Globus pallidus (tissue), 1 donor: Measurements from ENCODE around the gene E4F1.

Experiments used
- DNase-seq: peaks from one replicate; pipeline ENCODE4 v3.0.0-alpha.2; 2015; ENCODE audit warnings: low spot score

Gene E4F1

DNA sequence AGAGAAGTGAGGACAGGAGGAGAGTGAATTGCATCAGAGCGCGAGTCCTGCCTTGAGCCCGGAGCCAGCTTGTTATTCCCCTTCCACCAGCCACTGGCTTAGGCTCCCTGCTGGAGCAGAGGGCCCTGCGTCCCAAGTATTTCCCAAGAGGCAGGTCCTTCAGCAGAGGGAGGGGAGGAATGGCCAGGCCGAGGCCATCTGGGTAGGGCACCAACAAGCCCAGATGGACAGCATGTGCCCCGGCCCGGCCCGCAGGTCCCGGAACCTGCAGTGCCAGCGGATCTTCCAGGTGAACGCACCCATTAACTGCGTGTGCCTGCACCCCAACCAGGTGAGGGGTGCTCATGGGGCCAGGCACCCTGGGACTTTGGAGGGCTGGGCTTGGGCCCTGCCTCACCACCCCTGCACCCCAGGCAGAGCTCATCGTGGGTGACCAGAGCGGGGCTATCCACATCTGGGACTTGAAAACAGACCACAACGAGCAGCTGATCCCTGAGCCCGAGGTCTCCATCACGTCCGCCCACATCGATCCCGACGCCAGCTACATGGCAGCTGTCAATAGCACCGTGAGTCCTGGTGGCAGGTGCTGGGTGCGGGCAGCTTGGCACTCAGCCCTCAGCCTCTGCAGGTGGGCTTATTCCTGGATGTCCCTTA lies 16.5 kb upstream of the E4F1 start:
- DNase-seq = no peak

DNA sequence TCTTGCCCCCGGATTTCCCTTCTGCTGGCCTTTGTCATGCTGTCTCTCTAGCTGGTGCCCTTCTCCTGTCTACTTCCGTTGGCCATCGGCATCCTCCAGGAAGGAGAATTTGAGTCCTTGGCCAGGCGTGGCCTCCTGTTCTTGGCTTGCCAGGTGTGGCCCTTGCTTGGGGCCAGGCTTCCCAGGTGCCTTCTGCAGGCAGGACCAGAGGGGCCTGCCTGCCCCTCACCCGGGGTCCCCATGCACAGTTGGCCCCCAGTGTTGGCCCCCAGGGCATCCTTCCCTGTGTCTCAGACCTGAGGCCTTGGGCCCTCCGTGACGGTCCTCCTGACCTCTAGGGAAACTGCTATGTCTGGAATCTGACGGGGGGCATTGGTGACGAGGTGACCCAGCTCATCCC lies 15.5 kb upstream of the E4F1 start:
- no peak for DNase-seq

DNA sequence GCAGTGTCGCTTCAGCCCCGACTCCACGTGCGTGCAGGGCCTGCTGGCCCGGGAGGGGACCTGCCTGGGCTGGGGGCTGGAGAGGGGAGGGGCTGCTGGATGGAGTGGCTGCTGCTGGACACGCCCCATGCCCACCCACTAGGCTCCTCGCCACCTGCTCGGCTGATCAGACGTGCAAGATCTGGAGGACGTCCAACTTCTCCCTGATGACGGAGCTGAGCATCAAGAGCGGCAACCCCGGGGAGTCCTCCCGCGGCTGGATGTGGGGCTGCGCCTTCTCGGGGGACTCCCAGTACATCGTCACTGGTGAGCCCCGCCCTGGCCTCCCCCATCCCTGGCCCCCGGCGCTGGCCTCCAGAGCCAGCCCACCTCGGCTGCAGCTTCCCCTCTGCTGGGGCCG lies 15.1 kb upstream of the E4F1 start:
- DNase-seq = no peak

DNA sequence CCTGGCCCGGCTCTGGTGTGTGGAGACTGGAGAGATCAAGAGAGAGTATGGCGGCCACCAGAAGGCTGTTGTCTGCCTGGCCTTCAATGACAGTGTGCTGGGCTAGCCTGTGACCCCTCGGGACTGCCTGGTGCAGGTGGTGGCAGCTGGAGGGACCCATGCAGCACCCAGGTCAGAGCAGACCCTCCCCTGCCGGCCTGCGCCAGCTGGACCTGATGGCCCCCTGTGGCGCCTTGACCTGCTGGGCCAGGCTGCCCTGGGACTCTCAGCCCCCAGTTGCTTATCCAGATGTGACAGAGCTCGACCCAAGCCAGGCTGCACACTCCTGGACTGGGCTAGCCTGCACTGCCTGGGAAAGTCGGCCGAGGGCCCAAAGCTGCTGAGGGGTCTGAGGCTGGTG lies 14.6 kb upstream of the E4F1 start:
- no peak for DNase-seq

DNA sequence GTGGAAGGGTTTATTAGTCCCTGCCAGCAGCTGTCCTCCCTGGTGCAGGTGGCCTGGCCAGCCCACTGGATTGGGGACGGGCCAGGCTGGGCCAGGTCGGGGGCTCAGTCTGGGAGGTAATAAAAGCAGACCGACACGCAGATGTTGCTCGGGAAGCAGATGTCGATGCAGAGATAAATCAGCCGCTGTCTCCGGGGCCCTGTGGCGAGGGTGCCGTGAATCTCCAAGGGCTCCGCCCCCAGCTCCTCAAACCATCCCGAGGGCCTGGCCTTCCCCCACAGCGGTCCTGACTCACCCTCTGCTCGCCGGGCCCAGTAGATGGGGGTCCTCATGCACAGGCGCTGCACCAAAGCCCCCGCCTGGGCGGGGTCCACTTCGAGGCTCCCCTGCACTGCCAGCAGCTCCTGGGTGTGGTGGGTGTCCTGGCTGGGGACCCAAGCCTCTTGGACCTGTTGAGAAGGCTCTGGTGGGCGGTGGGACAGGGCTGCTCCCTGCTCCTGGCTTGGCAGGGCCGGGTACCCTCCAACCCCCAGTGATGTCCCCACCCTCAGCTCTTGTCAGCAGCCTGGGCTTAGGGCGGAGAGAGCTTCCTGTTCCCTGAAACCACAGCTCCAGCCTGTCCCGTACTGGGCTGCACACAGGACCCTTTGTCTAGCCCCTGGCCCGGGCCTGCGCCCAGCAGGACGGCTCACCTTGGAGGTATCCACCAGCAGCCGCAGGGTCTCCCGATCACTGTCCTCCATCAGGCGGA lies 14.0 kb upstream of the E4F1 start:
- no peak for DNase-seq

DNA sequence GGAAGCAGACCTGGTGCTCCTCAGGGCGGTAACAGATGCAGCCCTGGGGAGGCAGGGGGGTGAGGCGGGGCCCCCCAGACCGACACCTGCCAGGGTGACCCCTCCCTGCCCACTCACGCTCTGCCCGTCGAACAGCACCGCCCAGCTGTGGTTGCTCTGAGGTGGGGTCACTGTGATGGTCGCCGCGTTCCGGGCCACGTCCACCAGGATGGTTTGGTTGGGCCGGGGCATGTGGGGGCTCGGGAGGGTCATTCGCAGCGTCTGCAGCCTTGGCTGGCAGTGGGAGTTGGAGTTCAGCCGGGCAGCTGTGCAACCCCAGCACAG lies 13.4 kb upstream of the E4F1 start:
- no peak for DNase-seq

DNA sequence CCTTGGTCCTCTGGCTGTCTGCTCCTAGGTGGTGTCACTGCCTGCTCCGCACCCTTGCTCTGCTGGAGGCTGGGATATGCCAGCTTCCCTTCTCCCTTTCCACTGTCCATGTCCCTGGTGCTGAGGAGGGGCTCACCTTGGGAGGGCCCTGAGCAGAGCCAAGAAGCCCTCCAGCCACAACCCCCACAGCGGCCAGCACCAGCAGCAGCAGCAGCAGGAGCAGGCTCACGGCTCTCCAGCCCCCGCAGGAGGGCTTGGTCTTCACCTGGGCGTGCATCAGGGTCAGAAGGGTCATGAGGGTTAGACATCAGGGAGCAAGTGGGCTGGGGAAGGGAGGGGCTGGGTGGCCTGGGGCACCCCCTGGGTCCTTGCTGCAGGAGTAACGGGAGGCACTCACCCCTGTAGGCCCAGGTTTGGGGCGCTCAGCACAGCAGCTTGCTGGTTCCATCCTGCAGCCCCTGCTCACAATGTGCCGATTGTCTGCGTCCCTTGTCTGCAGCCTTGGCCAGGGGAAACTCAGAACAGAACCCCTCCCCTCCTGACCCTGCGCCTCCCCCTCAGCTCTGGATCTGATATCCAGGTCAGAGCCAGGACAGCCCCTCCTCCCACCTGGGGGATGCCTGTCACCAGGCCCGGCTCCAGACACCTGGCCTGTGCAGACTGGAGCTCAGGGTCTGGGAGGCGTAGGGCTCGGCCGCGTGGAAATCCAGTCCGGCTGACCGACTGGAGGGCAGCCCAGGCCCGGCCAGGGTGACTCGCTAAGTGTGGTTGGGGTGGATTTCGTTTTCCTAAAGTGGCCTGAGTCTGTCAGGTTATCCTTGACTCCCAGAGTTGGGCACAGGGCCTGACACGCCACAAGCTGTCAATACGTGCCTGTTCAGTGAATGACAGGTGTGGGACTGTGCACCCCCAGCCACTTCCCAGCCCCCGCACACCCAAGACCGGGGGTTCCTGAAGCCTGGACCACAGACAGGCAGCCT lies 12.7 kb upstream of the E4F1 start, which contains the start of gene BRICD5:
Gene BRICD5, minus strand, starts transcription at position 478 of the 980 bp plus-strand sequence. Its CDS starts 30 bp downstream, at position 448.
- DNase-seq = no peak

DNA sequence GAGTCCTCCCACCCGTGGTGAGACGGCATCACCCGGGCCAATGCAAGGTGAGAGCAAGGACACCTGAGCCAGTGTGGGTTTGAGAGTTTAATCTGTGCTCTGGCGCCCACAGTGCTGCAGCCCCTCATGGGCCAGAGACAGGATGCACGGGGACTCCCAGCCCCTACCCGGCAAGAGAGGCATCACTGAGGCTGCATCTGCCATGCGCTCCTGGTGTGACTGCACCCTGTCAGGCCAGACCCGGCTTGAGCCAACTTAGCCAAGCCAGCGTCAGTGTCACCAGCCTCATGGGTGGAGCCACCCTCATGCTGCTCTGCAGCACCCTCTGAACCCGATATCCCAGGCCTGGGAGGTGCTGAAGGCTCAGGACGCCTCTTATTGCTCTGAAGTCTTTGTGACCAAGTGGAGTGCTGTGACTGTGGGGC lies 11.5 kb upstream of the E4F1 start:
- DNase-seq = no peak

DNA sequence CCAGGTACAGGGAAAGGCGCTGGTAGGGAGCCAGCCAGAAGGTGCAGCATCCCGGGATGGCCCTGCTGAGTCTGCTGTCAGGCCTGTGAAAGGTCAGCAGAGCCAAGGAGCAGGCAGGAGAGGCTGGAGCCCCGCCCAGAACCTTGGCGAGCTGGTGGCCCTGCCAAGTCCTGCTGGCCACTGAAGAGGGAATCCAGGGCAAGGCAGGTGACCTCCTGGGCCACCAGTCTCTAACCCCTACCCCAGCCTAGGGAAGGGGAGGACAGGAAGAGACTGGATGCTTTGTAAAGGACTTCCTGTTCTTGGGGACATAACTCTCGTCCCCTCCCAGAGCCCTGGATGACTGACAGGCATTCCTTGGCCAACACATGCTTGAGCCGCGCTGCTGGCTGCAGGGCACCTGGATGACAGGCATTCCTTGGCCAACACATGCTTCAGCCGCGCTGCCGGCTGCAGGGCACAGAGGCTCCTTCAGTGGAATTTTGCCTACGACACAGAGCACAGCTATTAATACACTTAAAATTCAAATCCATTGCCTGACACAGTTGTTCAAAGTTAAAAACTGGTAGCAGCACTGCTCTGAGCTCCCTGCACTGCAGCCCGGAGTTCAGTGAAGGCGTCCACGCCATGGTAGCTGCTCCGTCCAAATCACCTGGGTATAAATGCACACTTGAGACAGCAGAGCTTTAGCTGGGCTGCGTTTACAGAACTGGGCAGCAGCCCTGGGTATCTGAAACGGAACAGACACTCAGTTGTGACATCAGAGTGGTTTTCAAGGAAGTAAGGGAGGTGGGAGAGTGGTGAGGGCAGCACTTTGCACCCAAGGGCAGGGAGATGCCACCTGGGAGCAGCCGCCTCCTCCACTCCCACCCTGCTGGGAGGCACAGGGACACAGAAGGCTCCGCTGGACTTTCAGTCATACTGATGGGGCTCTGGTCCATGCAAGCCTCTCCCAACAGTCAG lies 10.7 kb upstream of the E4F1 start:
- no peak for DNase-seq

DNA sequence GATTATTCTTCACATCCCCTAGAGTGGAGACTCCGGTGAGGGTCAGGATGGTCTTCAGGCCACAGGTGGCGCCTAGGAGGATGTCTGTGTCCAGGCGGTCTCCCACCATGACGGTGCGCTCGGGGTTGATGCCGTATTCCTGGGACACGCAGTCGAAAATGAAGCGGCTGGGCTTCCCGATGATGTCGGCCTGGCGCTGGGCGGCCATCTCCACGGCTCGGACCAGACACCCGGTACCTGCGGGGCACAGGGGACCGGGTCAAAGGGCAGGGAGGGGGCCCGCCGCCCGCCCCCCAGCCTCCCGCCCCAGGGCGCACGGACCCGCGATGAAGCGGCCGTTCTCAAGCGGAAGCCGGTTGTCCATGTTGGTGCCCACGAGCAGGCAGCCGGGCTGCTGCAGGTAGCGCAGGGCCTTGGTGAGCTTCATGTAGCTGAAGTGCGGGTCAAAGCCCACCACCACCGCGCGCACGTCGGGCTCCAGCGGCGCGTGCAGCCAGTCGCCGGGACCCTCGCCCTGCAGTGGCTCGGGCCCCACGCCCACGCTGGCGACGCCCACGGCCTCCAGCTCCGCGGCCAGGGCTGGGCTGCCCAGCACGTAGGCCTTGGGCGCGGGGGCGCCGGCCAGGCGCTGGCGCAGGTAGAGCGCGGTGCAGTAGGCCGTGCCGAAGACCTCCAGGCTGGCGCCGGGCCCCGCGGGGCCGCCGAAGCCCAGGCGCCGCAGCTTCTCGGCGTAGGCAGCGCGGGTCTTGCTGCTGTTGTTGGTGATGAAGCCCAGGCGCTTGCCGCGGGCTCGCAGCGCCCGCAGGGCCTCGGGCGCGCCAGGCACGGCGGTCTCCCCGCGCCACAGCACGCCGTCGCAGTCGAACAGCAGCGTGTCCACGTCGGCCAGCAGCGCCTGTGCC lies 9.3 kb upstream of the E4F1 start:
- DNase-seq = no peak

DNA sequence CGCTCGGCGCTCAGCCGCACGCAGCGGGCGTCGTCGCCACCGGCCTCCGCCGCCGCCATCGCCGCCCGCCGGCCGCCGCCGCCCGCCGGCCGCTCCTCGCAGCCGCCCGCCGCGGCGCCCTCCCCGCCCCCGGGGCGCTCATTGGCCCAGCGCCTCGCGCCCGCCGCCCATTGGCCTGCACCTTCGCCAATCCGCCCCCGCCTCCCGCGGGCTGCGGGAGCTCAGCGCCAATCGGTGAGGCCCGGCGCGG lies 8.7 kb upstream of the E4F1 start, which contains the start of gene PGP:
Gene PGP, minus strand, starts transcription at position 122 of the 250 bp plus-strand sequence. Its CDS starts 63 bp downstream, at position 59.
- no peak for DNase-seq

DNA sequence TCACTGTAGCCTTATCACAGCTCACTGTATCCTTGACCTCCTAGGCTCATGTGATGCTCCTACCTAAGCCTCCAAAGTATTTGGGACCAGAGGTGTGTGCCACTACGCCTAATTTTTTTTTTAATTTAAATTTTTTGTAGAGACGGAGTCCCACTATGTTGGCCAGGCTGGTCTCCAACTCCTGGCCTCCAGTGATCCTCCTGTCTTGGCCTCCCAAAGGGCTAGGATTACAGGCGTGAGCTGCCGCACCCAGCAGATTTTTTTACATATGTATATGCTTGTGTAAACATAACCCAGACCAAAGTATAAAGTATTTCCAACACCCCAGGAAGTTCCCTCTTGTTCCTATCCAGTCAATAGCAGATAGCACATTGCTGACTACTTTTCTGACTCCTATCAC lies 7.1 kb upstream of the E4F1 start:
- no peak for DNase-seq

DNA sequence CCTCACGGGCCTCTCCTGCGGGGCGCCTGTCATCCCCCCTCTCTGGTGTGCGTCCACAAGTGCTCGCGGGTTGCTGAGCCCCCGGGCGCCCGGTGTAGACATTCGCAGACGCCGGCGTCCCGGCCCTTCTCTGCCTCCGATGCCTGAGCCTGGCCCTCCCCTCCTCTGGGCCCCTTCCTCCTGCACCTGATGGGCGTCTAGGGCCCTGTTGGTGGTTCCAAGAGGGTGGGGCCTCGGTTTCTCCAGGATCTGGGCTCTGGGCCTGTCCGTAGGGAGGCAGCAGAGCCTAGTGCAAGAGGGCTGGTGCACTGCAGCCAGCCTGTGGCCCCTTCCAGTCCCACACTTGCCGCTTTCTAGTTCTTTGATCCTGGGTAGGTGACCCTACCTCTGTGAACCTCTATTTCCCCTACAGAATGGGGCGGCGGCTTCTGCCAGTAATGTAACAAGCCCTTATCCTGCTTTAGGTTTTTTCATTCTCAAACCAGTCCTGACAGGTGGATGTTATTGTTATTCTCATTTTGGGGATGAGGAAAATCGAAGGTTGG lies 623 bp downstream of the E4F1 start:
- no peak for DNase-seq

DNA sequence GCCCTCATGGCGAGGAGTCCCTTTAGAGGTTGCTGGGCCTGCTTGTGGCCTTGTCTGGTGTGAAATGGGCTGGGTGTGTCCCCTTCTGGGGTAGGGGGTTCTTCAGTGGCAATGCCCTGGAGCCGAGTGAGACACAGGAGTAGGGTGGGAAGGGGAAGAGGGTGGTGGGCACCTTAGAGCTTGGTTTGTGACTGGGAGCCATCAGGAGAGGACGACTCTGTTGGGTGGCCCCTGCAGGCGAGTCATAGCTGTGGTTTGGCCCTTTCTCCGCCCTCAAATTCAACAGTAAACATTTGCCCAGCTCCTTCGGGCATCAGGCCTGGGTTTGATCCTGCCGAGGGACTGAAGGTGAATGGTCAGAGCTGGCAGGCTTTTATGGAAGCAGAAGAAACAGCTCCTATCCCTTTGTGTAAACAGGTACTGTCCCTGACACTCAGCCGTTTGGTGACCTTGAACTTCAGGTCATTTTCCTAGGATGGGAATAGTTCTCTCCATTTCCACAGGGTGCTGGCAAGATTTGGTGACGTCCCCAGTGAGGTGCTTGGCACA lies 2.9 kb downstream of the E4F1 start:
- no peak for DNase-seq

DNA sequence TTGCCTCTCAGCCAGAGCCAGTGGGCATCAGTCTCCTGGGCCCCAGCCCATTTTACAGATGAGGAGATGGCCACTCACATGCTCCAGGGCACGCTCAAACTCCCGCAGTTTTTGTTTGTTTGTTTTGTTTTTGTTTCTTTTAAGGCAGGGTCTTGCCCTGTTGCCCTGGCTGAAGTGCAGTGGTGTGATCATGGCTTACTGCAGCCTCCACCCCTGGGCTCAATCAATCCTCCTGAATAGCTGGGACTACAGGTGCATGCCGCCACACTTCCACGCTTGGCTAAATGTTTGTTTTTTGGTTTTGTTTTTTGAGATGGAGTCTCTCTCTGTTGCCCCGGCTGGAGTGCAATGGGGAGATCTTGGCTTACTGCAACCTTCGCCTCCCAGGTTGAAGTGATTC lies 3.5 kb downstream of the E4F1 start:
- no peak for DNase-seq

DNA sequence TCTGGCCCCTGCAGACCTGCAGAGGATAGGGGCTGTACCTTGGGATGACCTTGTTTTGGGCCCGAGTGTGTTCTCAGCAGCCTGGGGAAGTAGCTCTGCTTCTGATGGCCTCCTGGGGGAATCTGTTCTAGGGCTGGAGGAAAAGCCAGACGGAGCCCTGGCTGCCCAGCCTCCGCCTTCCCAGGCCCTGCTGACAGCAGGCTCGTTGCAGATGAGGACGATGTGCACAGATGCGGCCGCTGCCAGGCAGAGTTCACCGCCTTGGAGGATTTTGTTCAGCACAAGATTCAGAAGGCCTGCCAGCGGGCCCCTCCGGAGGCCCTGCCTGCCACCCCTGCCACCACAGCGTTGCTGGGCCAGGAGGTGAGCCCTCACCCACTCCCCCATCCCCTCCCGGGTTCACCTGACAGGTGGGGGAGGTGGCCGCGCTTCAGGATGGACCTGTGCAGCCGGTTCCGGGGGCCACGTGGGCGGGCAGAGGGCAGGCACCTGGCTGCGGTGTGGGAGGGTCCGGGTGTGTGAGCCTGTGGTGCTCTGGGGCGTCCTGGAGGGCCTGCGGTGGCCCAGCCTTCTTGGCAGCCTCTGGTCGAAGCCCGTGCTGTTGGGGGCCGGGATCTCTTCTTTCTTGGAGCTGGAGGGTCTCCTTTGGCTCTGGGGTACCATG lies 4.9 kb downstream of the E4F1 start:
- DNase-seq = no peak

DNA sequence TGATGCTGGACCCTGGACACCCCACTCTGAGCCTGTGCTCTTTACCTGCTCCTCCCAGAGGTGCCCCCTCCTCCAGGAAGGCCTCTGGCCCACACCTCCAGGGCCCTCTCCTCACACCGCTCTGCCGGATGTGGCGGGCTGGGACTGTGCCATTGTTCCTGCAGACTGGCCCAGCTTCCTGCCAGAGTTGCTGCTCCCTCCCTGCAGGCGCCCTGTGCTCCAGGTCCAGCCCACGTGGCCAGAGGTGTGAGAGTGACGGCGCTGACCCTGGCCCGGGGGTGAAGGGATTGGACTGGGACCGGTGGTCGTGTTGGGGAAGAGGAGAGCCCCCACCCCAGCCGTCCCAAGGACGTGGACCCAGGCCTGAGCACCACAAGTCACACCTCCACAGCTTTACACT lies 5.7 kb downstream of the E4F1 start:
- DNase-seq = no peak

DNA sequence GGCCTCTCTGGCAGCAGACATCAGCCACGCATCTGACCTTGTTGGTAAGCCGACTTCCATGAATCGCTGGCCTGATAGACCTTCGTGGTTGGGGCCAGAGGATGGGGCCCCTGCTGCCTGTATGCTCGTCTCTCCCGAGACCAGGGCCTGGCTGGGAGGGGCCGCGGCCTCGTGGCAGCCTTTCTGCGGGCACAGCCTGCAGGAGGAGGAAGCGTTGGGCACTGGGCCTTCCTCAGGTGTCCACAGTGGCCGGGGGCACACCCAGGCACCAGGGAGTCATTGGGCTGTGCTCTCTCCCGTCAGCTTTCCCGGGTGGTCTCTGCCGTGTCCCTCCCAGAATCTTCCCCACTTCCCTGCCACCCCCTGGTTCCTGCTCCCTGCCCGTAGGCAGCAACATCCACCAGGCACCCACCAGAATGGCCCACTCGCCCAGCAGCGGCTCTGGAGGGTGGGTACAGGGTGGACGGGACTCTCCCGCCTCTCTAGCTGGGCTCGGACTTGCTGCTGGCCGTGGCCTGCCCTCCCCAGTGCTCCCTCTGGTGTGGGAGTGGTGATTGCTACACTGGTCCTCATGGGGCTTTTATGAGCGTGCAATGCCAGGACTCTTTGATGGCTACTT lies 6.3 kb downstream of the E4F1 start:
- DNase-seq = no peak

DNA sequence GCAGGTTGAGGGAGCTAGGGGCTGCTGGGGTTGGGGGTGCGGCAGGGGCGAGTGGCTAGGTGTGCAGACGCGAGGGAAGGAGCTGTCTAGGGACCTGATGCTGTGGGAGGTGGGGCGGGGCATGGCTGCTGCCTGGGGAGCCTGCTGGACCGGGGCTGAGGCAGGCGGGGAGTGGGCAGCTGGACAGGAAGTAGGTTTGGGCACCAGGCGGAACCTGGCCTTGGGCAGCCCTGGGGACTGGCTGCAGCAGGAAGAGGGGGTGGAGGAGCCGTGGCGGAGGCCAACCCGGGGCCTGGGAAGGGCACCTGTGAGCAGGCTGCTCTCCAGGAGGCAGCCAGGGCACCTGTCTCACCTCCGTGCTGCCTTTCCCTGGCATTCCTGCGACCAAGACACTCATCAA lies 7.0 kb downstream of the E4F1 start:
- DNase-seq = no peak
